ENCODE measurements around the gene APOB. TPM values are rescaled to one million over a fixed set of nuclear protein-coding genes. Genes with fewer than 3 reads are reported as not detected.

Gene APOB
- total and polyA plus RNA-seq, 10 of the 15 experiments (the other 5 are each of a cell fraction or from before 2014, with no cell fraction given) = 1.4 TPM; not detected in 9

- CTCF ChIA-PET = interaction anchor here (1.6 kb wide), 1 partner anchor 422 kb away, joined by 3 read pairs; no protein-coding TSS in a partner anchor
- SMC1A ChIA-PET (ENCODE audit: uncharacterized antibody, unreplicated experiment) = interaction anchor here (1.5 kb wide), 1 partner anchor 50 kb away, joined by 4 read pairs; no protein-coding TSS in a partner anchor
- Histone ChIP-seq H3K36me3 (ENCODE audit: control insufficient read depth in 2 of 2, insufficient read depth in 2 of 2, low read length in 1 of 2) (no peaks in the 10 kb centered on the region), H3K4me2 (ENCODE audit: control insufficient read depth, insufficient read depth) (no peak overlapping the region), H2AFZ (ENCODE audit: control insufficient read depth, low read depth, low read length) (no peak overlapping the region), H3K27me3 (replicated peaks in 1 of 2; ENCODE audit: control insufficient read depth in 2 of 2, insufficient read depth in 2 of 2, low read length in 1 of 2) (no peaks in the 10 kb centered on the region), H4K20me1 (ENCODE audit: control insufficient read depth, insufficient read depth) (no peaks in the 10 kb centered on the region), H3K27ac (ENCODE audit: control insufficient read depth, insufficient read depth) (no peak overlapping the region), H3K9me3 (replicated peaks; ENCODE audit: control insufficient read depth, insufficient read depth, low read length) (no peaks in the 10 kb centered on the region), H3K4me1 (ENCODE audit: control insufficient read depth, insufficient read depth, low read length) (no peaks in the 10 kb centered on the region), H3K9ac (ENCODE audit: control insufficient read depth, insufficient read depth, low read length) (no peak overlapping the region), H3K79me2 (ENCODE audit: control insufficient read depth, insufficient read depth, low read length) (no peaks in the 10 kb centered on the region), H3K4me3 (no peak overlapping the region)
- TF ChIP-seq ASH2L (IDR thresholded peaks at IDR 0.05; ENCODE audit: borderline replicate concordance, low read depth) = no peak
- intact Hi-C loops (cut with micrococcal nuclease; ENCODE audit: unreplicated experiment) (no loop called here), in situ Hi-C loops (cut with MboI) (loop anchor here (5.0 kb wide), 1 partner anchor 51 kb away; no protein-coding TSS in a partner anchor)
- no TSS peak for BruUV-seq (replicated peaks)
- POLR2A ChIA-PET = no interaction called here
- 0% methylated on average over 1 of the region's 1 CpG for WGBS (ENCODE audit: insufficient coverage, insufficient replicate concordance, low lambda C conversion rate, missing lambda C conversion rate)
- no peak for DNase-seq (ENCODE audit: low read depth, low spot score)
- ATAC-seq = no peak
- RAD21 ChIA-PET (ENCODE audit: unreplicated experiment) = no interaction called here
- no peak for FAIRE-seq
These were observed 39.6 kb upstream of the APOB start for GRCh38 chr2:21083482-21083881.

DNA sequence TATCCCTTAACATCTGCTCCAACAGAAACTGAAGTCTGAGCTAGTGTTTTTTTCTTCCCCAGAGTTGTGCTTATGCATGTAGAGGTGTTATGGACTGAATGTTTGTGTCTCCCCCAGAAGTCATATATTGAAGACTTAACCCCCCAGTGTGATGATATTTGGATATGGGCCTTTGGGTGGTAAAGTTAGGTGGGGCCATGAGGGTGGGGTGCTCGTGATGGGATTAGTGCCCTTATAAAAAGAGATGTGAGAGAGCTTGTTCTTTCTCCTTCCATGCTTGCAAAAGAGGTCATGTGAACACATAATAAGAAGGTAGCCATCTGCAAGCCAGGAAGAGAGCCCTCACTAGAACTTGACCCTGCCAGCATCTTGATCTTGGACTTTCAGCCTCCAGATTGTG is 34.4 kb upstream of the APOB start:
- Histone ChIP-seq H3K27me3 (replicated peaks in 1 of 2; ENCODE audit: control insufficient read depth in 2 of 2, insufficient read depth in 2 of 2, low read length in 1 of 2) (no peaks in the 10 kb centered on the region), H3K4me2 (ENCODE audit: control insufficient read depth, insufficient read depth) (no peak overlapping the region), H3K36me3 (ENCODE audit: control insufficient read depth in 2 of 2, insufficient read depth in 2 of 2, low read length in 1 of 2) (no peaks in the 10 kb centered on the region), H4K20me1 (ENCODE audit: control insufficient read depth, insufficient read depth) (no peaks in the 10 kb centered on the region), H2AFZ (ENCODE audit: control insufficient read depth, low read depth, low read length) (no peak overlapping the region), H3K27ac (ENCODE audit: control insufficient read depth, insufficient read depth) (no peak overlapping the region), H3K4me3 (no peak overlapping the region), H3K9ac (ENCODE audit: control insufficient read depth, insufficient read depth, low read length) (no peak overlapping the region), H3K9me3 (replicated peaks; ENCODE audit: control insufficient read depth, insufficient read depth, low read length) (no peaks in the 10 kb centered on the region), H3K79me2 (ENCODE audit: control insufficient read depth, insufficient read depth, low read length) (no peaks in the 10 kb centered on the region), H3K4me1 (ENCODE audit: control insufficient read depth, insufficient read depth, low read length) (no peaks in the 10 kb centered on the region)
- DNase-seq (ENCODE audit: low read depth, low spot score) = no peak
- intact Hi-C loops (cut with micrococcal nuclease; ENCODE audit: unreplicated experiment) (no loop called here), in situ Hi-C loops (cut with MboI) (no loop called here)
- ChIA-PET SMC1A (ENCODE audit: uncharacterized antibody, unreplicated experiment) (interaction anchor here (1.6 kb wide), 1 partner anchor 10 kb away, joined by 3 read pairs; no protein-coding TSS in a partner anchor), CTCF (interaction anchor here (0.9 kb wide), 1 partner anchor 239 kb away, joined by 3 read pairs; no protein-coding TSS in a partner anchor), POLR2A (no interaction called here), RAD21 (ENCODE audit: unreplicated experiment) (no interaction called here)
- FAIRE-seq = no peak
- 0% methylated on average over 1 of the region's 1 CpG for WGBS (ENCODE audit: insufficient coverage, insufficient replicate concordance, low lambda C conversion rate, missing lambda C conversion rate)
- no TSS peak for BruUV-seq (replicated peaks)
- TF ChIP-seq, protein P1, sequence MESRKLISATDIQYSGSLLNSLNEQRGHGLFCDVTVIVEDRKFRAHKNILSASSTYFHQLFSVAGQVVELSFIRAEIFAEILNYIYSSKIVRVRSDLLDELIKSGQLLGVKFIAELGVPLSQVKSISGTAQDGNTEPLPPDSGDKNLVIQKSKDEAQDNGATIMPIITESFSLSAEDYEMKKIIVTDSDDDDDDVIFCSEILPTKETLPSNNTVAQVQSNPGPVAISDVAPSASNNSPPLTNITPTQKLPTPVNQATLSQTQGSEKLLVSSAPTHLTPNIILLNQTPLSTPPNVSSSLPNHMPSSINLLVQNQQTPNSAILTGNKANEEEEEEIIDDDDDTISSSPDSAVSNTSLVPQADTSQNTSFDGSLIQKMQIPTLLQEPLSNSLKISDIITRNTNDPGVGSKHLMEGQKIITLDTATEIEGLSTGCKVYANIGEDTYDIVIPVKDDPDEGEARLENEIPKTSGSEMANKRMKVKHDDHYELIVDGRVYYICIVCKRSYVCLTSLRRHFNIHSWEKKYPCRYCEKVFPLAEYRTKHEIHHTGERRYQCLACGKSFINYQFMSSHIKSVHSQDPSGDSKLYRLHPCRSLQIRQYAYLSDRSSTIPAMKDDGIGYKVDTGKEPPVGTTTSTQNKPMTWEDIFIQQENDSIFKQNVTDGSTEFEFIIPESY (IDR thresholded peaks at IDR 0.05) = no peak
- ATAC-seq = no peak
